Right forelimb (tissue), 1 donor: Measurements from ENCODE around the gene HMGCLL1.

Experiments
- DNase-seq: peaks from one replicate; pipeline ENCODE4 v3.0.0-alpha.2; 2018

The HMGCLL1 gene

DNA sequence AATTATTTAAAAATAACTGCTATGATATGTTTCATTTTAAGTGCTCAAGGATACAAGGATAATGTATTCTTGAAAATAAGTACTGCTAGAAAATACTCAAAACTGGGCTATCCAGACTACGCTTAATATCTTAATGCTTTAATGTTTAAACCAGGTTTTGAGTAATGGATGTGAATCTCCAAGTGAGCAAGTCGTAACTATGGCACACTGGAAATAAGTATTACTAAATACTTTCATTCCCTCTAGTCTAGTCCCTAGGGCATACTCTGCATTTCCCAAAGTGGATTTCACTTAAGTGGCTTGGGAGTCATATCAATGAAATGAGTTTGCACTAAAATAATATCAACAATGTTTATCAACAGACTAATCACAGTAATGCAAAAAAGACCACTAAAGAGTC is 48.1 kb downstream of the HMGCLL1 start:
- DNase-seq = no peak

DNA sequence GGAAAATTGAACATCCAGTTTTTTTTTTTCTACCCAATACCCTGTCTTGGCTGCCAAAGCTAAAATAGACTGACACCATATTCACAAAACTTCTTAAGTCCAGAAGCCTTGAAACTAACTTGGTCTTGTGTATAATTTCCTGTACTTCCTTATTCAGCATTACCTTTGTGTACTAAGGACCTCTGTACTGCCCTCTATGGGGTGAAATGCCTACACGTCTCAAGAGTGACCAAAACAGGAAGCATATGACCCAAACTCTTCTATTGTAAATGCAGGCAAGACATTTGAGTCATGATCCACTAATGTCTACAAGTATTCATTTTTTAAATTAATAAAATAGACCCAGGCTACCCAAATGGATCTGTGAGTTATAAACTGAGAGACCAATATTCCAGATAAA is 50.4 kb downstream of the HMGCLL1 start:
- no peak for DNase-seq

DNA sequence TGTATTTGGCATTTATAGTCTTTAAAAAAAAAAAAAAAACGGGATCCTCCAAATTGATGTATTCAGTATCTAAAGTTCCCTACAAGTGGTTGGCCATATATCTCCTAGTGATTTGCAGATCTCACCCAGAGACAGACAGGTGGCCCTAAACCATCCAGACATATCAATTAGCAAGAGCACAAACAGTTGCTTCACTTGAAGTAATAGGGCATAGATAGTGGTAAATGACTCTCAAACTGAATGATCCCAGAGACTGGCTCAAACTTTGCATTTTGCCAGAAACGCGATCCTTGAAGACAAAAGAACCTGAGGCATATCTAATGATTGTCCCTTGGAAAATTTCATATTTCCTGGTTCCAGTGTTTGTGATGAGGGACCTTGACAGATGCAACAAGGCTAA is 54.6 kb downstream of the HMGCLL1 start:
- no peak for DNase-seq

DNA sequence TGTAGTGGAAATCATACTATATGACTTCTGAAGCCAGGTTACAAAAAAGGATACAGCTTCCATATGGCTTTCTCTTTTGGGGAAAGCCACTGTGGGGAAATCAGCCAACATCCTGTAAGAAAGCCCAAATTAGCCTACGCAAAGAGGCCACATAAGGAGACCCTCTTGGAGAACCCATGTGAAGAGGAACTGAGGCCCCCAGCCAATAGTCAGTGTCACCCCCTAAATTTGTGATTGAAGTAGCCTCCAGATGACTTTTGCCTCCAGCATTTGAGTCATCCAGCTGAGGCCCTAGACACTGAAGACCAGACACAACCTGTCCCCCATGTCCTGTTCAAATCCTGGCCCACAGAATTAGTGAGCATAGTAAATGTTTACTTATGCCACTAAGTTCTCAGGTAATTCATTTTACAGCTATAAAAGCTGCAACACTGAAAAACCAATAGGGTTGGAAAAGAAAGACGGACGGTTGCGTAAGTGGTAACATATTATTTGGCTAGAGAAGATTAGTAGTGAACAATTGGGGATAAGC is 60.4 kb downstream of the HMGCLL1 start:
- peak; percentile 53 for DNase-seq

DNA sequence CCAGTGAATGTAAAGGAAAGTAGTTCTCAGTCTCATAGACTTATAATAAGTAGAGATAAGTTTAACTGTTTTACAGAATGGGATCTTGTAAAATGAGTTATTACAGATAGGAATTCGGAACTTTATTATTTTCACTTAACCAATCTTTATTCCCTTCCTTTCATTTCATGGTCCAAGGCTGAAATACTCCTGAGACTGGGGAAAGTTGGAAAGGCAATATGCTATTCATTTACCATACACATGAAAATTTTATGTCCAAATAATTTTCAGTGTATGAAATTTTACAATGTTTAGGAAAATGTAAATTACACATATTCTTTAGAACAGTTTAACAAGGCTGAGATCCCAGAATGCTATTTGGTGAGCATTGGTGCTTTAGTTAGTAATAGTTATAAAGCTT is 62.3 kb downstream of the HMGCLL1 start:
- DNase-seq = no peak

DNA sequence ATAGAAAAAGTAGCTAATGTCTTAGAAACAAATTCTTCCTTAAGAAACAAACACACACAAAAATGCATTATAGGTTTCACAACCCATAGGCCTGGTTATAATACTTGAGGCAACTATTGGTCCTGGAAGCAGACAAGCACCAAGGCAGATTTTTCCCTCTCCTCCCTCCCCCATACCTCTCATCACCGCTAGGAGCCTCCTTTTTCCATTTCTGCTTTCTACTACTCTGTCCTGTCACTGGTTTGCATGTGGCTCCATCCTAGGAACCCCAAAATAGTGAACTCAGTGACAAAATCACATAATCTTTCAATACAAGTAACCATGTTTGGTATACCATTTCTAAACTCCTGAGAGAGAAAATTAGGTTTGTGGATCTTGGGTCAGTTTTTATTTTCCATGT is 66.1 kb downstream of the HMGCLL1 start:
- DNase-seq = no peak

DNA sequence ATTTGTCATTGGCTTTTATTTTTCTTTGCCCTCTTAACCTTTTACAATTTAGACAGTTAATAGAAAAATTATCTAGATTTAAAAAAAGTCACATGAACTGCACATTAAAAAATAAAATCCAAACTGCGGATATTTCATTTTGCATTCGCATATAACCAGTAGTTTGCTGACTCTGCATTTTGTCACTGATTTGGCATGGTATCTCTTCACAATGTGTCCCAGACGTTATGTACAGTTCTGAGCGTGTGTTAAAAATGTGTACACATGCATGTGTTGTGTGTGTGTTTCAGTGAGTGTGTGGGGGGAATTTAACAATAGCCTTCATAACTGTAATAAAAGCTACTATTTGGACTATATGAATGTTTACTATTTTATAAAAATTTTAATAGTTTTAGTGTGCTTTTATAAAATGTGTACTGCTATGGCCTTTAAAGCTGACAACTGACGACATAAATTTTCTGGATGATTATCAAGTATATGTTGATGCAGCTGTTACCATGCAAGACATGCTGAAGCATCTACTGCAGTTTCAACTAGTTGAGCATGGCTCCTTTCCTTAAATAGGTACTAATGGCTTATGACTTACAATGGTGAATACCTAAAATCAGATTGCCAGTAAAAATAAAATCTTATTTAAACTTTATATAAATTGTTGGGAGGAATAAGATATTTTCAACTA is 67.7 kb downstream of the HMGCLL1 start:
- no peak for DNase-seq

DNA sequence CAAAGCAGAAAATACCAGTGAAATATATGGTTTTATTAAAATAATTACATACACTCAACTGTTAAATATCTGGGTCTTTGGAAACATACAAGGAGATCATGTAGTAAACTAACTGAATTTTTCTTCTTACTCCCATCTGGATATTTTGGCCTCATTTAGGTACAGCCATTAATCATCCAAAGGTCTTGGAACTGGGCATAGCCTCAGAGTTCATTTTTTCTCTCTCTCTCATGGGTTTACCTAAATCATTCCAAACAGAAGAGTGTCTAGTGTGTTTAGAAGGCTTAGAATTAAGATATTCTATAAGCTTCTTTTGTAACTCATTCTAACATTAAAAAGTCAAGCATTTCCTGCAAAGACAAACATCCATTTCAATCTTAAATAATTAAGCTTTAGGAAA is 79.4 kb downstream of the HMGCLL1 start:
- no peak for DNase-seq

DNA sequence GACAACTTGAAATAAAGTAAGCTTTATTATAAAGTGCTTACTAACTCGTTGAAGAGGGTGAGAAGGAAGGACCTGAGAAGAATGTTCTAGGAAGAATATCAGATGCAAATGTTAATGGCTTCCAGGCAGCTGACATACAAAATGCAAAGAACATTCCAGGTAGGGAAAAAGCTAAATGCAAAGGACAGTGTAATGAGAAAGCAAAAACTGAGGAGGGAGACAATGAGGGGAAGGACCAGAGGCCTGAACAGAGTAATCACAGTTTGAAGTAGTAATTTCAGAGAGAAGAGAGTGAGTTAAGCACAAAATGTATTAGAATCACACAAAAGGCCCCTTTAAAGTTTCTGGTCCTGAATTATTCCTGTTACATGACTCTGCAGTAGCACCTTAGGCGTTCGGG is 81.3 kb downstream of the HMGCLL1 start:
- no peak for DNase-seq

DNA sequence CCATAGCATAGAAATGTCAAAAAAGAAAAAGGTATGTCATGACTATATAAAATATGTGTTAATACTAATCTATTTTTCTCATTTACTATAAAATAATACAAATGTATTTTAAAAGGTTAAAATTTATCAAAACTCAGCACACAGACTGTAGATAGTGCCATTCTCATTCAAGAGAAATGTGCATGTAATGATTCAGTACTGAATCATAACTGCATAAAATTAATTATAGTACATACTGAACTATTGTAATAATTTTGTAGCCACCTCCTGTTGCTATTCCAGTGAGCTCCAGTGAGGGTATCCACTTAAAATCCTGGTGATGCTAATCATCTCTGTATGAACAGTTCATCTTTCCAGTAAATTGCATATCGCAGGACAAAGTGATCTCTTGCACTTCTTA is 82.8 kb downstream of the HMGCLL1 start:
- no peak for DNase-seq

DNA sequence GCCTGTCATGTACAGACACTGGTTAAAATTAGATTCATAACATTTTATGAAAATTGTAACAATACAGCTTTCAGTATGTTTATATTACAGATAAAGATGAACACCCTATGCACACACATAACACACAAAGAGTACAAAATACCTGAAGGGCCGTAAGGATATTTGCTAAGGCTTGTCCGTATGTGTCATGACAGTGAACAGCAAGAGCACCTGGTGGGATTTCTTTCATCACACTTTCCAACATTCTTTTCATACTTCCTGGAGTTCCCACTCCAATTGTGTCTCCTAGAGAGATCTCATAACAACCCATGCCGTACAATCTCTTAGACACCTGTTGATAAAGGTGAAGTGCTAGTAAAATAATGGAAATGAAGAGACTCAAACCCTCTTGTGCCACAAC is 83.7 kb downstream of the HMGCLL1 start:
- DNase-seq = no peak

DNA sequence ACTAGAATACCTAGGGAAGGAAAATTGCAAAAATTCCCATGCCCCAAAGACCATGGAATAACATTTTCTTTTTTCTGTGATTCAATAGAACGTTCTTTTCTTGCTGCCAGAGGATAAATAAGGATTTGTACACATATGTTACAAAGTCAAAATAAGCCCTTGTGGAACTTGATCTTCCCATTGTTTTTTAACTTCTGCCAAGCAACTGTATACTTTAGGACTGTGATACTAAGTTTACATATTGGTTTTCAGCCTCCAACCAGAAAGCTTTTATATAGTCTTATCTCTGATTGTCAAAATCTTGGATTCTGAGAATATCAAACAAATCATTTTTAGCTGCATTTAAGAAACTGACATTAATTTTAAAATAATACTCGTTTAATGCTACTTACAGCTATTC is 84.6 kb downstream of the HMGCLL1 start:
- DNase-seq = no peak

DNA sequence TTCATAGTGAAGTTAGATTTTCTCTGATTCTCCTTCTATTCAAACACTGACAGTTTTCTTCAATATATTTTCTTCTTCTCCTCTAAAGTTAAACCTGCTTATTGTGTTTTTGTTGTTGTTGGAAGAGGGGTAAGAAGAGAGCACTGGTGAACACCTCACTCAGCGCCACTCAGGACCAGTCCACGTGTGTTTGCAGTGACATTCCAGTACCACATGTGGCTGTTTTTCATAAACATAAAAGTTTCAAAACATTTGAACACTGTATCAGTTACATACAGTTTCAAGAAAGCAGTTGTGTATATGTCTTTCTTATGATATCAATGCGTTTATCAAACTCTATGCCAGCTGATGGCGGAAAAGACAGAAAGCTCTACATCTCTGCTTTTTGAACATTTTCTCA is 86.7 kb downstream of the HMGCLL1 start:
- DNase-seq = no peak

DNA sequence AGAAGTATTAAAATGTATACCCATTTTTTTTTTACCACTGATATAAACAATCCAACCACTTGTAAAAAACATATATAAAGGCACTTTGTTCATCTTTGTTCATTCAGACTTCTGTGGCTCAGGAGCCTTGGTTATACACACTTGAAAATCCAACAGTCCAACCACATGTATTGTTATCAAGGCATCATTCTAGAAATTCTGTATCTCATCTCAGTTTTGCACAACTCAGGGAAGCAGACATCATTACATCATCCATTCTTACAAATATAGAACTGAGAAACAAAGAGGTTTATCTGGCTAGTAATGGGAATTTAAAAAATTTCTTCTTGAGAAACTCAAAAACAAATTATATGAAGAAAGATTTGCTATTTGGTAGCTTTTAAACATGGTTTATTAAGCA is 88.1 kb downstream of the HMGCLL1 start:
- DNase-seq = no peak

DNA sequence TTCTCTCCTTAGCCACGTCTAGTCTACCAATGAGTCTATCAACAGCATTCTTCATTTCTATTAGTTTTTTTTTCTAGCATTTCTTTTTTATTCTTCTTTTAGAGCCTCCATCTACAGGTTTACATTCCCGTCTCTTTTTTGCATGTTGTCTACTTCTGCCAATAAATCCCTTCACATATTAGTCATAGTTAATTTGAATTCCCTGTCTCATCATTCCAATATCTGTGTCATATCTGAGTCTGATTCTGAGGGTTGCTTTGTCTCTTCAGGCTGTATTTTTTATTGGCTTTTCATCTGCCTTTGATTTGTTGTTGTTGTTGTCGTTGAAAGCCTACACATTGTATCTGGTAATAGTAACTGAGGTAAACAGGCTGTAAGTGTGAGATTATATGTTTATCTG is 104.6 kb downstream of the HMGCLL1 start:
- no peak for DNase-seq

DNA sequence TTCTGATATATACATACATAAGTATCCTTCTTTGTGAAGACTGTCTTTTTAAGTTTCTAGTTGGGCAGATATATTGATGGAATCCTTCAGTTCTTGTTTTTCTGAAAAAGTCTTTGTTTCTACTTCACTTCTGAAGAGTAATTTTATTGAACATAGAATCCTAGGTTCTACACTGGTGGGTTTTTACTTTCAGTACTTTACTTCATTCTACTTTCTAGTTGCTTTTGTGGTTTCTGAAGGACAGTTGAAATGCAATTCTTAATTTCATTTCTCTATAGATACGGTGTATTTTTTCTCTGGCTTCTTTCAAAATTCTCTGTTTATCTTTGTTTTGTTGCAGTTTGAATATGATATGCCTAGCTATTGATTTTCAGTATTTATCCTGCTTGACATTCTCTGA is 105.3 kb downstream of the HMGCLL1 start:
- no peak for DNase-seq

DNA sequence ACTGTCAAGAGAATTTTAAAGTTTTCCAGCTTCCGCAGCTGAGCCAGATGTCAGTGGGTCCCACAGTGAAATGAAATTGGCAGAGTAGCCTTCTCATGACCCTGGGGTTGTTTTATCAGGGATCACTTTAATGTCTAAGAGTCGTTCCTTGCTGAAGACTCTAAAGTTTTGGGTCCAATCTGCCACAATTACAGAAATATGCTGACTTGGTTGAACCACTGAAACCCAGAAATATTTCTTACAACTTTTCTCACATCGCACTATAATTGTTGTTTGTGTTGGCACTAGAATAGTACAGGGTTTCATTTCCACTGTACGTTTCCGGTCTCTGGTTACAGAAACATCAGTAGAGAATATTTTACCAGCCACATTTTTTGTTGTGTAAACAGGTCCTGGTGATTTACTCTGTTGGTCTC is 109.0 kb downstream of the HMGCLL1 start:
- no peak for DNase-seq

DNA sequence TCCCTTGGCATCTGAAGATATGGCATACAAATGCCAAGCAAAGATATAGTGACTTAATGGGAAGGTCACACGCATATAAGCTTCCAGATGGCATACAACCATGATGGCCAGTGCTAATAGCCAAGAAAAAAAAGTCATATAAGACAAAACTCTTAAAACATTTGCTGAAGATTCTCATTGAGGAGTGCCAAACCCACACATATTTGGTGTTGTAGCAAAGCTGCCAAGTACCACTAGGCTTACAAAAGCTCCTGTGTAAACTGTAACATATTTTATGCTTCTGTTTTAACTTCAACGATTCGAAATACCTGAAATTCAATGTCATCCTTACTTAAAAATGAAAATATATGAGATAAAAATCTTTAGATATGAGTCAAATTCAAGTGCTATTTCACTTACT is 123.0 kb downstream of the HMGCLL1 start:
- no peak for DNase-seq

DNA sequence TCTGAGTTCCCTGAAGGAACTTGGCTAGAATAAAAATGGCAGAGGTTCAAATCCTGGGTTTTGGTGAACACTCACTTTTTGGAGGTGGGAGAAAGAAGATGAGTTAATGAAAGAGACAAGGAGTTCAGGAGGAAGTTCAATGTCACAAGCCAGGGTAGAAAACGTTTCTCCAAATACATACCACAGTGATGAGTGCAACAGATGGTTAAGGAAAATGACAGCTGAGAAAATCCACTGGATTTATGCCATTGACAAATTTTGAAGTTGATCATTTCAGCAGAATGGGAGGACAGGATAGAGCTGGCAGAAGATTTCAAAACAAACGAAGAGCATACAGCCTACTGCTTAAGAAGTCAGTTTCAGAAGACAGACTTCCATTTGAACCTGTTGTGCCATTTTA is 129.0 kb downstream of the HMGCLL1 start:
- DNase-seq = no peak

DNA sequence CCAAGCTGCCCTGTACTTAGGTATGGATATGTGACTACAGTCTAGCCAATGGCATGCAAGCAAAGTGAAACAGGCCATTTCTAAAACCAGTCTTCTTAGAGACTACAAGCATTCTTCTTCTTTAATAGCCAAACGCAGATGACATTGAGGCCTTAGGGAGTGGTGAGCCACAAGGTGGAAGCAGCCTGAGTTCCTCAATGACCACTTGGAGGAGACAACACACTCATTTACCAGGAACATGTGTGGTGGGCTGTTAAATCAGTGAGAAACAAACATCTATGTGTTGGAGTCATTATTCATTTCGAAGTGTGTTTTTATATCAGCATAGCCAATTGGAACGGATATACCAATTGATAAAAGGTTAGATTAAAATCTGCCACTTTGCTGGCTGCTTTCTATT is 129.8 kb downstream of the HMGCLL1 start:
- no peak for DNase-seq

DNA sequence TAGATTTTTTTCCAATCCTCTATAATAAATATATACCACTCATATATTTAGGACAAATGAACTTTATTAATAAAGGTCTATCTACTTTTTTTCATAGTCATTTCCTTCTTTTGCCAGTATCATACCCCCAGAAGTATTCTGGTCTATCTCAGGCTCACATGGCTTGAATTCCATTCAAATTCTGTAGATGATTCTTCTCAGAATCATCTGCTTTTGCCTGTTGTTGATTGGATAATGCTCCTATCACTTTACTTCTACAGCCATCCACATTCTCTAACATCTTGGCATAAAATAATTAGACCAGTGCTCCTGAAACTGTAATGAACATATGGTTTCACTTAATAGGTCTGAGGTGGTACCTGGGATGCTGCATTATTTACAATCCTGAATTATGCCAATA is 130.5 kb downstream of the HMGCLL1 start:
- DNase-seq = no peak

DNA sequence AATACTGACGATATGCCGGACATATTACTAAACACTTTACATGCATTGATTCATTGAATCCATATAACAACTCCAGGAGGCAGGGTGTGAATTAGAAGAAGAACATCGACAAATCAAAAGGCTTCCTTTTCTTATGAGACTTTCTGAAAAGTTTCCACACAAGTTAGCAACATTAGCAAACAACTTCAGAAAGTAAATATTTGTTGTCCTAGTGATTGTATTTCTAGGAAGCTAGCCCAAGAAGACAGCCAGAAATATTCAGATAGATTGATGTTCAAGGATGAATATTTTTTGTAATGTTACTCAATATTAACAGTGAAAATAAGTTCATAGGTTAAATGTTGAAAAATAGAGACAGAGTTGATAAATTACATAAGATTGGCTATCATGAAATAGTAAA is 131.1 kb downstream of the HMGCLL1 start:
- DNase-seq = no peak

DNA sequence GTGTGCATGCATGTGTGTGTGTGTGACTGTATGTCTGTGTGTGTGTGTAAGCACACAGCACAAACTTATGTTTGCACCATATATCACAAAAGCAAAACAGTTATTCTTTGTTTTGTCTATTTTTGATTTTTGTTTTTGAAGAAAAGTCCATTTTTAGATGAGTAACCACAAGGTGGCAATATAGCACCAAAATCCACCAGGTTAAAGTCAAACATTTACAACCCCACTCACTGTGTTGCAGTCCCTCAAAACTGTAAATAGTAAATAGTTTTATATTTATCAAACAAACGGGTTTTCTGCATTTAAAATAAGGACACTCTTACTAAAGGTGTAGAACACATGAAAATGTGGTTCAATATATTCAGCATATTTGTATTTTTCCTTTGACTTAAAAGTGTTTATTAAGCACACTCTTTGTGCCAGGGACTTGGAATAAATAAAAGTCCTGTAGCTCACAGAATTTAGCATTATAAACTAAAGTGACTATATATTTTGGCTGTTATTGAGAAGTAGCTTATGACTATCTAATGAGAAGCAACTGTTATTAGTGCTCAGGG is 133.3 kb downstream of the HMGCLL1 start:
- no peak for DNase-seq

DNA sequence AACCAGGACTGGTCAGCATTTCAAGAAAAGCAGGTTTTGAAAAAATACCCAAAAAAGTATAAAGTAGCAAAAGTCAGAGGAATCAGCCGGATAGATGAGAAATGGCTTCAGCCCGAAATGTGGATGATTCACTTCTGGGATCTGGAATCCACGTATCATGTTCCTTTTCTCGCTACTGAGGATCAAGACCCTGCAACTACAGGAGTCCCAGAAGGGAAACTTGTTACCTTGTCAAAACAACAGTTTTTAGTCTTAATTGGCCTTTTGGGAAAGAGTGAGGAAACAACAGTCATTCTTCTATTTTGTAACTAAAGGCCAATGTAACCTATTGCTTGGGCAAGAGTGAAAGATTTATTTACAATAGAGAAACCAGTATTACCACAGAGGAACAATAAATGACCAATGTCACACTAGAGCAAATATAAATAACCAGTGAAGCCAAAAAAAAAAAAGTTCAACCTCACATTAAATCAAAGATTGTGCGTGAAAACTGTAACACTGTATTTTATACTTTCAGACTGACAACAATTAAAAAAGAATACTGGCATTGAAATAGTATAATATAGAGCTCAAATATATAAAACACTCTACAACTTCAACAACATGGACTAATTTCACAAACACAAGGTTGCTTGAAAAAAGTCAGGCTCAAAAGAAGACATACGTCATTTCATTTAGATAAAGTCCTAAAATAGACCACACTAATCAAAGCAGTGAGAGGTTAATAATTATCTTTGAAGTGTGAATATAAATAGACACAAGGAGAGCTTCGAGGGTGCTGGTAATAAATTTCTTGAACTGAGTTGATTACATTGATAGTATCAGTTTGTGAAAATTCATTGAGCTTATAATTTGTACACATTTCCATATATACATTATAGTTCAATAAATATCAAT is 135.5 kb downstream of the HMGCLL1 start:
- no peak for DNase-seq
